GM19438 (cell line): ENCODE data around the gene MAGI3.
"Not testable (repeated sequence)": the region's sequence is repeated elsewhere in the genome, so short reads cannot be mapped to it uniquely, and the experiment has no call there.

ENCODE experiments used
- ATAC-seq: cut with Tn5 transposase; IDR thresholded peaks from one replicate; pipeline ENCODE4 v1.9.1; 2021; ENCODE audit warnings: low read depth; ENCODE audit not compliant: unreplicated experiment

The MAGI3 gene

GRCh38 chr1:113677250-113678158, 287.2 kb downstream of the MAGI3 start:
- no peak for ATAC-seq

- no peak for ATAC-seq
Measured at GRCh38 chr1:113678159-113678469, 287.8 kb downstream of the MAGI3 start.

GRCh38 chr1:113681596-113682337, 291.5 kb downstream of the MAGI3 start:
- no peak for ATAC-seq

- ATAC-seq: no peak
Measured at GRCh38 chr1:113683384-113684152, 293.3 kb downstream of the MAGI3 start.

- ATAC-seq: no peak
Measured at GRCh38 chr1:113684153-113684541, 293.8 kb downstream of the MAGI3 start.

- ATAC-seq: no peak
Measured at GRCh38 chr1:113686891-113687618, 296.7 kb downstream of the MAGI3 start.

GRCh38 chr1:113691184-113691583, 300.9 kb downstream of the MAGI3 start:
- ATAC-seq: no peak

GRCh38 chr1:113692342-113692741, 302.0 kb downstream of the MAGI3 start:
- no peak for ATAC-seq

GRCh38 chr1:113692824-113693431, 302.6 kb downstream of the MAGI3 start:
- ATAC-seq: no peak

GRCh38 chr1:113694910-113695309, 304.6 kb downstream of the MAGI3 start:
- ATAC-seq: no peak

GRCh38 chr1:113701429-113701828, 311.1 kb downstream of the MAGI3 start:
- ATAC-seq: no peak

- ATAC-seq: no peak
Measured at GRCh38 chr1:113714606-113715269, 324.4 kb downstream of the MAGI3 start.

- not testable (repeated sequence) for ATAC-seq
Measured at GRCh38 chr1:113717506-113717905, 327.2 kb downstream of the MAGI3 start.

- ATAC-seq: not testable (repeated sequence)
Measured at GRCh38 chr1:113718621-113719020, 328.3 kb downstream of the MAGI3 start.

- no peak for ATAC-seq
Measured at GRCh38 chr1:113721010-113721409, 330.7 kb downstream of the MAGI3 start.

- no peak for ATAC-seq
Measured at GRCh38 chr1:113732802-113733201, 342.5 kb downstream of the MAGI3 start.

- ATAC-seq: no peak
Measured at GRCh38 chr1:113734357-113735055, 344.2 kb downstream of the MAGI3 start.
